Measurements from ENCODE around the gene SHD.
"Not testable (repeated sequence)": the region's sequence is repeated elsewhere in the genome, so short reads cannot be mapped to it uniquely, and the experiment has no call there.

SHD gene, protein sequence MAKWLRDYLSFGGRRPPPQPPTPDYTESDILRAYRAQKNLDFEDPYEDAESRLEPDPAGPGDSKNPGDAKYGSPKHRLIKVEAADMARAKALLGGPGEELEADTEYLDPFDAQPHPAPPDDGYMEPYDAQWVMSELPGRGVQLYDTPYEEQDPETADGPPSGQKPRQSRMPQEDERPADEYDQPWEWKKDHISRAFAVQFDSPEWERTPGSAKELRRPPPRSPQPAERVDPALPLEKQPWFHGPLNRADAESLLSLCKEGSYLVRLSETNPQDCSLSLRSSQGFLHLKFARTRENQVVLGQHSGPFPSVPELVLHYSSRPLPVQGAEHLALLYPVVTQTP

DNA sequence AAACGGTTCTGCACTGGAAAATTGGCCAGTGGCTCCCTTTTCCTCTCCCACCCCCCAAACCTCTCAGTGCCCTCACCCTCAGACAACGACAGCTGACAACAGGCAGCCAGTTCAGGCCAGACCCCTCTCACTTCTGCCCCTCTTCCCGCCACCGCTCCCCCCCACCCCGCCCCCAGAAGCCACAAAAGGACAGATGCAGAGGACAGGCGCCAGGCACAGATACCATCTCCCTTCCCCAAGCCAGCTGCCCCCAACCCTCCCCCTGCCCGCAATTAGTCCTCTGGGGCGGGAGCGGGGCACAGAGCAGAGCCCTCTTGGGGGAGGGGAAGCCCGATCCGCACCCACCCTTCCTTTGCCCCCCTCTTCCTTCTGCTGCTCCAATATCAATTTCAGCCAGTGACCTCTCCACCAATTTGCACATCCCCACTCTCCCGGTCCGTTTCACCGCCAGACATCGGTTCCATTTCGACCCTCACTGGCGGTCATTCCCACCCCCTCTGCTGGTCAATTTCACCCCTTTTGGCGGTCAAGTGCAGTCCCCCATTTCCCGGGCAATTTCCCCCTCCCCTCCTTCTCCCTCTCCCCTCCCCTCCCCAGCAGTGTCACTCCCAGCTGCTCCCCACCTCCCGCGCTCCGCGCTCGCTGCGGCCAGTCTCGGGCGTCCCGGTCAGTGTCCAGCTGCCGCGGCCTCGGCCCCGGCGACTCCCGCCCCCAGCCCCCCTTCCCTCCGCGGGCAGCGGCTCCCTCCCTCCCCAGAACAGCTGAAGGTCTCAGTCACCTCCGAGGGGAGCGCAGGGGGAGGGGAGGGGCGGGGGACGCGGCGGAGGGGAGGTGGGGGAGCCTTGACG, at the start of gene SHD:
Gene SHD (plus strand): TSS at position 848 of the 848 bp plus-strand sequence. CDS start 798 bp downstream, outside the sequence.
- no peak for DNase-seq

DNA sequence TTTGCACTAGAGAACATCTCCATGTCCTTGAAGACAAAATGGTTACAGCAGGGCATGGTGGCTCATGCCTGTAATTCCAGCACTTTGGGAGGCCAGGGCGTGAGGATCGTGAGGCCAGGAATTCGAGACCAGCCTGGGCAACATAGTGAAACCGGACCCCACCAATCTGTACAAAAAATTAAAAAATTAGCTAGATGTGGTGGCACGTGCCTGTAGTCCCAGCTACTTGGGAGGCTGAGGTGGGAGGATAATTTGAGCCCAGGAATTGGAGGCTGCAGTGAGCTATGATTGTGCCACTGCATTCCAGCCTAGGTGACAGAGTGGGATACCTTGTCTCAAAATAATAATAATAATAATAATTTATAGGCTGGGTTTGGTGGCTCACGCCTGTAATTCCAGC, 48.8 kb upstream of the SHD start:
- DNase-seq: not testable (repeated sequence)

DNA sequence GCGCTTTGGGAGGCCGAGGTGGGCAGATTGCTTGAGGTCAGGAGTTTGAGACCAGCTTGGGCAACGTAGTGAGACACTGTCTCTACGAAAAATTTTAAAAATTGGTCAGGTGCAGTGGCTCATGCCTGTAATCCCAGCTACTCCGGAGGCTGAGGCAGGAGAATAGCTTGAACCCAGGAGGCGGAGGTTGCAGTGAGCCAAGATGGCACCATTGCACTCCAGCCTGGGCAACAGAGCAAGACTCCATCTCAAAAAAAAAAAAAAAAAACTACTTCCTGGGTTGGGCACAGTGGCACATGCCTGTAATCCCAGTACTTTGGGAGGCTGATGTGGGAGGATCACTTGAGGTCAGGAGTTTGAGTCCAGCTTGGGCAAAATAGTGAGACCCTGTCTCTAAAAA, 47.5 kb upstream of the SHD start:
- not testable (repeated sequence) for DNase-seq

- not testable (repeated sequence) for DNase-seq
Observed at GRCh38 chr19:4232139-4232538, 46.9 kb upstream of the SHD start.

DNA sequence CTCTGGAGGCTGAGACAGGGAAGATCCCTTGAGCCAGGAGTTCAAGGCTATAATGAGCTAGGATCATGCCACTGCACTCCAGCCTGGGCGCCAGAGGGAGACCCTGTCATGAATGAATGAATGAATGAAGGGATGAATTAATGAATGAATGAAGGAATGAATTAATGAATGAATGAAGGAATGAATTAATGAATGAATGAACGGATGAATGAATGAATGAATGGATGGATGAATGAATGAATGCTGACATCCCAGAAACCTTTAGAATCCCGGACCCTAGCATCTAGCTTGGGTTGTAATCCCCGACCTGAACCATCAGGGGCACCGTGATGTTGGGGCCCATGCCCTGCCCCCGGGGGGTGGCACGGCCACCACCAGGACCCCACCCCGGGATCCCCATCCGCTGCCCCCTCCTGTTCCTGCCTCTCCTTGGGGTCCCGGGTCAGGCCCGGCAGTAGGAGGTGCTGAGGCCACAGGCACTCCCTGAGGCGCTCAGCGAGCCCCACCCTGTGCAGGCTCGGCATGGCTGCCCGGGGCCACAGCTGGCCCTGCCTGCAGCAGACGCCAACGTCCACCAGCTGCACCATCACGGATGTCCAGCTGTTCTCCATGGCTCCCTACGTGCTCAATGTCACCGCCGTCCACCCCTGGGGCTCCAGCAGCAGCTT, 46.3 kb upstream of the SHD start:
- no peak for DNase-seq

DNA sequence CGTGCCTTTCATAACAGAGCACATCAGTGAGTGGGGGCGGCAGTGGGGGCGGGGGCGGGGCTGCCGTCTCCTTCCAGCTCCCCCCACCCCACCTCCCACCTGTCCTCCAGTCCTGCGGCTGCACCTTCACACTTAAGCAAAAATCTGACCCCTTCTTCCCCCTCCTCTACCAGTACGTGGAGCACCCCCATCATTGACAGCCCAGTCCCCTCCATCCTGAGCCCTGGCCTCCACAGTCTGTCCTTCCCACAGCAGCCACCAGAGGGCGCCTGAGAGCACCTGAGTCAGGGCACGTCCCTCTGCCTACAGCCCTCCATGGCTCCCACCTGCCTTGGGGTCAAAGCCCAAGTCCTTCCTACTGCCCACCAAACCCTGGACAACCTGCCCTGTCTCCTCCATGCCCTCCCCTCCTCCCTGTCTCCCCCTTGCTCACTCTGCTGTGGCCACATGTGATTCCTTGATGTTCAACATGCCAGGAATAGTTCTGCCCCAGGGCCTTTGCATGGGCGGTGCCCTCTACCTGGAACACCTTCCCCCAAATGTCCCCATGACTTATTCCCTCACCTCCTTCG, 45.7 kb upstream of the SHD start:
- DNase-seq: peak; percentile 67

GRCh38 chr19:4234142-4234861, 44.8 kb upstream of the SHD start:
- DNase-seq: no peak

GRCh38 chr19:4234862-4235201, 44.2 kb upstream of the SHD start:
- no peak for DNase-seq

GRCh38 chr19:4237510-4237909, 41.6 kb upstream of the SHD start:
- DNase-seq: not testable (repeated sequence)

DNA sequence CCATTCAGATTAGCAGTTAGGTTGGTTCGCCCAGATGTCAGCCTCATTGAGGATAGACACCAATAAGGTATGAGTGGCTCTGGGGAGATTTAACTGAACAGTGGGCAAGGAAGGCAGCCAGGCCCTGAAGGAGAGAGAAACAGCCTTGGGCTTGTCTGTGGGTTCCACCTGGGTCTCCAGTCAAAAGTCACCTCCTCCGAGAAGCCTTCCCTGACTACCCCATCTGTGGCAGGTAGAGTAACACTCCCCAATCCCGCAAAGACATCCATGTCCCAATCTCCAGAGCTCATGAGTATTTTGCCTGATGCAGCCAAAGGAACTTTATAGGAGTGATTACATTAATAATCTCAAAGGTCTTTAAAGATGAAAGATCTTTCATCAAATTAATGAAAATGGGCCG, 40.2 kb upstream of the SHD start:
- no peak for DNase-seq

GRCh38 chr19:4241824-4242430, 37.1 kb upstream of the SHD start:
- DNase-seq: peak; percentile 65

- not testable (repeated sequence) for DNase-seq
Observed at GRCh38 chr19:4245938-4246337, 33.1 kb upstream of the SHD start.

DNA sequence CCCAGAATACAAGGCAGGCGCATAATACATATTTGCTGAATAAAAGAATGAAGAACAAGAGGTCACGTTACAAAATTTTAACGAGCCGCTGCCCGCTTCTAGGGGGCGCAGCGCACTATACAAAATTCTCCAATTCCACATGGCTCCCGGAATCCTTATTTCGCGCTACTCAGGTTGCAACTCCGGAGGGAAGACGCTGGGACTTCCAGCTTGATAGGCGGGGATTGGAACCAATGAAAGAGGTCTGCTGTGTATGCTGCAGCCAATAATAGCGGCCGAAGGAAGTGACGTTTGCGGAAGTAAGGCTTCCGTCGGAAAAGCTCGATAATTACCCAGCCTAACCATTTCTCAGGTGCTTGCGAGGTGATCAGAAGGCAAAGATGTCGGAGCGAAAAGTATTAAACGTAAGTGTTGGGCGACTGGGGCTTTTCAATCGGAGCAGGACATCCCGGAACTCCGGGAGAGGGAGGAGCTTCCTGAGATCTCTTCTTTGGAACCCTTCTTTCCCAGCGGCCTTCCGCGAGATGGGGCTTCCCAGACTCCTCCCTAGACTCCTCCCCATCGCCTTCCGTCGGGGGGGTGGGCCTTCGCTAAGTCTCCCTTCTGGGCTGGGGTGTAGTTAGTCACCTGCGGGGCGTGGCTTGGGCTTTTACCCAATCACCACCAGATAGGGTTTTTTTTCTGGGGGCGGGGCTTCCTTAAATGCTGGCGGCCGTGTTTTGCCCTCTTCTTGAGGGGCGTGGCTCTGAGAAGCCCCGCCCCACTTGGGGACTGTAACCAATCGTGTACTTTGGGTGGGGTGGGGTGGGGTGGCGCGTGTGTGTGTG, 32.1 kb upstream of the SHD start, which contains the start of gene YJU2:
Gene YJU2 (plus strand): TSS at position 314 of the 827 bp plus-strand sequence. CDS start 67 bp downstream, at position 381.
- DNase-seq: peak; percentile 100

DNA sequence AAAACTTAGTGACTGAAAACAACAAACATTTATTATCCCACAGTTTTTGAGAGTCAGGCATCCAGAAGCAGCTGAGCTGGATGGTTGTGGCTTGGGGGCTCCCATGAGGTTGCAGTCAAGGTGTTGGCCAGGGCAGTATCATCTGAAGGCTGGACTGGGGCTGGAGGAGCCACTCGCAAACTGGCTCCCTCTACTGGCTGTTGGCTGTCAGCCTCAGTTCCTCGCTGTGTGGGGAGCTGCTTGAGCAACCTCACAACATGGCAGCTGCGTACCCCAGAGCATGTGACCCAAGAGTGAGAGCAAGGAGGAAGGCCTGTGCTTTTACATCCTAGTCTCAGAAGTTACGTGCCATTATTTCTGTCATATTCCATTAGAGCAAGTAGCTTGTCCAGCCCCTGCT, 22.5 kb upstream of the SHD start:
- DNase-seq: no peak

- DNase-seq: no peak
Observed at GRCh38 chr19:4257025-4257424, 22.0 kb upstream of the SHD start.

- DNase-seq: no peak
Observed at GRCh38 chr19:4258181-4258580, 20.9 kb upstream of the SHD start.

DNA sequence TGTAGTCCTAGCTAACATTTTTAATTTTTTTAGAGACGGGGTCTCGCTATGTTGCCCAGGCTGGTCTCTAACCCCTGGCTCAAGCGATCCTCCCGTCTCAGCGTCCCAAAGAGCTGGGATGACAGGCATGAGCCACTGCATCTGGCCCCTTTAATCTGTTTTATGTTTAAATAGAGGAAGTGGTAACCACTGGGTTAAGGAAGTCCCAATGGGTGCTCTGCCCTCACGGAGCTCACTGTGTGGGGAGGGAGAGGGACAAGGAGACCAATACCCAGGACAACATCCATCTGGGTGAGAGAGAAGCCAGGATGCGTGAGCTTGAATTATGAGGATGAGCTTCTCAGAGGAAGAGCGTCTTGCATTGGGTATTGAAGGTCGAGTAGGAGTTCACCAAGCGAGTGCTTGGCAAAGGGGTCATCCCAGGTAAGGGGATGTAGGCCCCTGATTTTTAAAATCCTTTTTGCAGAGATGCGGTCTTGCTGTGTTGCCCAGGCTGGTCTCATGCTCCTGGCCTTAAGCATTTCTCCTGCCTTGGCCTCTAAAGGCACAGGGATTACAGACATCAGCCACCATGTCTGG, 18.4 kb upstream of the SHD start:
- DNase-seq: peak; percentile 38

DNA sequence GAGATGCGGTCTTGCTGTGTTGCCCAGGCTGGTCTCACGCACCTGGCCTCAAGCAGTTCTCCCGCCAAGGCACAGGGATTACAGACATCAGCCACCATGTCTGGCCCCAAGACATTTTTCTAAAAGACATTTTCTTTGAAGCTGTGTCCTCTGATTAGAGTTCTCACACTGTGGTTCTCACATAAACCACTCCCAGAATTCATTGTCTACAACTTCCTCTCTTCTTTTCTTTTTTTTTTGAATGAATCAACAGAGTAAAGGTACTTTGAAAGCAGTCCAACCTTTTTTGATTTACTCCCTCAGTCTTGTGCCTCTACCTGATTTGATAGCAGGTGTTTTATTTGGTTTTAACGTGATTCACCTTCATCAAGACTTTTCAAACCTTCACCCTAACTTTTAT, 14.3 kb upstream of the SHD start:
- DNase-seq: no peak

DNA sequence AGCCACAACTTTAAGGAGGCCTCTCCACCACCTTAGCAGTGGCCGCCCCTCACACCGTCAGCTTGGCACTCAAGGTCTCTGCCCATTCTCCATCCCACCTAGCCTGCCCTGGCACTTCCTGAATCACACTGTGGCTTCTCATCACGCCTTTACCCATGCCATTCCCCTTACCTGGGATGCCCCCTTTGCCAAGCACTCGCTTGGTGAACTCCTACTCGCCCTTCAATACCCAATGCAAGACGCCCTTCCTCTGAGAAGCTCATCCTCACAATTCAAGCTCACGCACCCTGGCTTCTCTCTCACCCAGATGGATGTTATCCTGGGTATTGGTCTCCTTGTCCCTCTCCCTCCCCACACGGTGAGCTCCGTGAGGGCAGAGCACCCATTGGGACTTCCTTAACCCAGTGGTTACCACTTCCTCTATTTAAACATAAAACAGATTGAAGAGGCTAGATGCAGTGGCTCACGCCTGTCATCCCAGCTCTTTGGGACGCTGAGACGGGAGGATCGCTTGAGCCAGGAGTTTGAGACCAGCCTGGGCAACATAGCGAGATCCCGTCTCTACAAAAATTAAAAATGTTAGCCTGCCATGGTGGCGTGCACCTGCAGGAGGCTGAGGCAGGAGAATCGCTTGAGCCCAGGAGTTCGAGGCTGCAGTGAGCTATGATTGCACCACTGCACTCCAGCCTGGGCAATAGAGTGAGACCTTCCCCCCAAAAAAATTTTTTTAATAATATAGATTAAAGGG, 12.6 kb upstream of the SHD start:
- DNase-seq: peak; percentile 17

All from suppressor macrophage treated with lipopolysaccharide for 4 hours (primary cell).